ENCODE measurements around the gene ACAD11.
"Not testable (repeated sequence)": the region's sequence is repeated elsewhere in the genome, so short reads cannot be mapped to it uniquely, and the experiment has no call there.

Gene ACAD11

GRCh38 chr3:132643366-132643765 lies 16.2 kb downstream of the ACAD11 start:
- DNase-seq: peak; percentile 12

GRCh38 chr3:132642539-132642847 lies 17.1 kb downstream of the ACAD11 start:
- DNase-seq: no peak

GRCh38 chr3:132641837-132642538 lies 17.6 kb downstream of the ACAD11 start:
- peak; percentile 65 for DNase-seq

GRCh38 chr3:132641427-132641826 lies 18.2 kb downstream of the ACAD11 start:
- not testable (repeated sequence) for DNase-seq

GRCh38 chr3:132638706-132639105 lies 20.9 kb downstream of the ACAD11 start:
- DNase-seq: no peak

- no peak for DNase-seq
These were observed 22.0 kb downstream of the ACAD11 start for GRCh38 chr3:132637590-132637989.

GRCh38 chr3:132635052-132635451 lies 24.6 kb downstream of the ACAD11 start:
- no peak for DNase-seq

GRCh38 chr3:132630612-132631011 lies 29.0 kb downstream of the ACAD11 start:
- no peak for DNase-seq

- DNase-seq: peak; percentile 20
These were observed 29.7 kb downstream of the ACAD11 start for GRCh38 chr3:132629928-132630327.

GRCh38 chr3:132628157-132628556 lies 31.5 kb downstream of the ACAD11 start:
- DNase-seq: no peak

GRCh38 chr3:132626955-132627354 lies 32.7 kb downstream of the ACAD11 start:
- DNase-seq: no peak

GRCh38 chr3:132625613-132626012 lies 34.0 kb downstream of the ACAD11 start:
- DNase-seq: no peak

GRCh38 chr3:132624790-132625189 lies 34.8 kb downstream of the ACAD11 start:
- DNase-seq: no peak

GRCh38 chr3:132623646-132624045 lies 36.0 kb downstream of the ACAD11 start:
- DNase-seq: no peak

- DNase-seq: no peak
These were observed 36.8 kb downstream of the ACAD11 start for GRCh38 chr3:132622761-132623160.

- DNase-seq: no peak
These were observed 37.5 kb downstream of the ACAD11 start for GRCh38 chr3:132622148-132622547.

GRCh38 chr3:132616780-132617179 lies 42.8 kb downstream of the ACAD11 start:
- no peak for DNase-seq

GRCh38 chr3:132615881-132616280 lies 43.7 kb downstream of the ACAD11 start:
- DNase-seq: no peak

- not testable (repeated sequence) for DNase-seq
These were observed 44.3 kb downstream of the ACAD11 start for GRCh38 chr3:132615301-132615700.

GRCh38 chr3:132606620-132607019 lies 53.0 kb downstream of the ACAD11 start:
- DNase-seq: not testable (repeated sequence)

GRCh38 chr3:132606085-132606484 lies 53.5 kb downstream of the ACAD11 start:
- DNase-seq: no peak

GRCh38 chr3:132605374-132605792 lies 54.2 kb downstream of the ACAD11 start:
- DNase-seq: no peak

- DNase-seq: not testable (repeated sequence)
These were observed 59.0 kb downstream of the ACAD11 start for GRCh38 chr3:132600614-132601013.

GRCh38 chr3:132598181-132598580 lies 61.4 kb downstream of the ACAD11 start:
- DNase-seq: no peak

- no peak for DNase-seq
These were observed 61.9 kb downstream of the ACAD11 start for GRCh38 chr3:132597660-132598059.
